GM13977 (cell line): Measurements from ENCODE around the gene FOXI3.

ENCODE experiments used
- DNase-seq: peaks from one replicate; pipeline ENCODE4 v3.0.0; 2012; ENCODE audit warnings: low spot score
- in situ Hi-C: fragments of 300-500 bp; cut with MboI; formaldehyde crosslinking; loops from one replicate; pipeline ENCODE4 v1.12.0; 2022; ENCODE audit warnings: low sequenced_read_pairs, low pct_unique_long_range_greater_than_20kb, mixed read lengths, inconsistent platforms; ENCODE audit not compliant: unreplicated experiment
- TF ChIP-seq, protein P1 (sequence below): IDR thresholded peaks from 2 replicates; pipeline ENCODE4 v1.5.1; 2012; ENCODE audit warnings: mild to moderate bottlenecking, control low read depth; ENCODE audit not compliant: insufficient read depth; ENCODE audit errors: extremely low read depth, missing control alignments

The FOXI3 gene

DNA sequence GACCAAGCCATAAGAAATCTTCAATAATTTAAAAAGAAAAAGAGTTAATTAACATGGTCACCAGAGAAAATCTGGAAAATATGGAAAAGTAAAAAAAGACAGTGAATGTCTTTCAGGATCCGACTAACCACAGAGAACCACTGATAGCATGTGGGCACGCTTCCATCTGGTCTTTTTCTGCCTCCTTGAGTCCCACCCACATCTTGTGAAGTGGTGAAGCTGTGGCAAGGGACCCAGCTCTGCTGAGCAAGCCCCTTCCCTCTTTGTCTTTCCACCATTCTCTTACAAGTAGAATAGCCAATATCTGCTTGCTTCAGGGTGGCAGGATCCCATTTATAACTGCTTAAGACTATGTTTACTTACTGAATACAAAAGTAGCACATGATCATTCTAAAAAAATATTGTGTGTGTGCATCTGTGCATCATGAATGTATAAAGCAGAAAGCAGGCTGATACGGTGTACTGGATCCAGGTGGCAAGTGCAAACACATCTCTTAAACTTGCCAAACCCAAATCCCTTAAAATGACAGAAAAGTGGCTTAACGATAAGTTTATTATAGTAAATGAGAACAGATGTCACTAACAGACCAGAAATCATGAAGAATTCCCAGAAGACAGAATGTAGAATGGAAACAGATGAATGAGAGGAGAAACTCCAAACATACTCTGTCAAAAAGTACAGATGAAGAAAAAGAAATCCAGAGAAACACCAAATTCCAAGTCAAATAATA lies 52.3 kb downstream of the FOXI3 start:
- DNase-seq: no peak
- in situ Hi-C loops: no loop called here
- TF ChIP-seq, protein P1, sequence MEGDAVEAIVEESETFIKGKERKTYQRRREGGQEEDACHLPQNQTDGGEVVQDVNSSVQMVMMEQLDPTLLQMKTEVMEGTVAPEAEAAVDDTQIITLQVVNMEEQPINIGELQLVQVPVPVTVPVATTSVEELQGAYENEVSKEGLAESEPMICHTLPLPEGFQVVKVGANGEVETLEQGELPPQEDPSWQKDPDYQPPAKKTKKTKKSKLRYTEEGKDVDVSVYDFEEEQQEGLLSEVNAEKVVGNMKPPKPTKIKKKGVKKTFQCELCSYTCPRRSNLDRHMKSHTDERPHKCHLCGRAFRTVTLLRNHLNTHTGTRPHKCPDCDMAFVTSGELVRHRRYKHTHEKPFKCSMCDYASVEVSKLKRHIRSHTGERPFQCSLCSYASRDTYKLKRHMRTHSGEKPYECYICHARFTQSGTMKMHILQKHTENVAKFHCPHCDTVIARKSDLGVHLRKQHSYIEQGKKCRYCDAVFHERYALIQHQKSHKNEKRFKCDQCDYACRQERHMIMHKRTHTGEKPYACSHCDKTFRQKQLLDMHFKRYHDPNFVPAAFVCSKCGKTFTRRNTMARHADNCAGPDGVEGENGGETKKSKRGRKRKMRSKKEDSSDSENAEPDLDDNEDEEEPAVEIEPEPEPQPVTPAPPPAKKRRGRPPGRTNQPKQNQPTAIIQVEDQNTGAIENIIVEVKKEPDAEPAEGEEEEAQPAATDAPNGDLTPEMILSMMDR: no peak

DNA sequence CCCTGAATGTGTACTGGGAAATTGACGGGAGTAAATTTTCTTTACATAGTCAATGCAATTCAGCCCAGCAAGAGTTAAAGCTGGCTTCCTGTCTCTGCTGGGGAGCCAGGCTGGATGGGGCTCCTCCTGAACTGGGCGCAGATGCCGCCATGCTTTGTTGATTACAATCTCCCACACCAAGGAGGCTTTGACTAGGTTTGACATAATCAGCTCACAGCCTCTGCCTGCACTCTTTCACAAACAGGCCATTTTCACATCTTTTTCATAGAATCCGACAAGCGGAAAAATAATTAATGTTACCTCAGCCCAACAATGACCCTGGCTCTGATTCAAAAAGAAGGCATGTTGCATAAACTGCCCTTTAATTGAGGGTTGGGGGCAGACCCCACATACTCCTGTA lies 54.3 kb downstream of the FOXI3 start:
- in situ Hi-C loops: loop anchor here (25.0 kb wide), 1 partner anchor 264 kb away; no protein-coding TSS in a partner anchor
- TF ChIP-seq, protein P1: no peak
- no peak for DNase-seq
